ENCODE measurements around the gene FAM9A.

FAM9A gene

DNA sequence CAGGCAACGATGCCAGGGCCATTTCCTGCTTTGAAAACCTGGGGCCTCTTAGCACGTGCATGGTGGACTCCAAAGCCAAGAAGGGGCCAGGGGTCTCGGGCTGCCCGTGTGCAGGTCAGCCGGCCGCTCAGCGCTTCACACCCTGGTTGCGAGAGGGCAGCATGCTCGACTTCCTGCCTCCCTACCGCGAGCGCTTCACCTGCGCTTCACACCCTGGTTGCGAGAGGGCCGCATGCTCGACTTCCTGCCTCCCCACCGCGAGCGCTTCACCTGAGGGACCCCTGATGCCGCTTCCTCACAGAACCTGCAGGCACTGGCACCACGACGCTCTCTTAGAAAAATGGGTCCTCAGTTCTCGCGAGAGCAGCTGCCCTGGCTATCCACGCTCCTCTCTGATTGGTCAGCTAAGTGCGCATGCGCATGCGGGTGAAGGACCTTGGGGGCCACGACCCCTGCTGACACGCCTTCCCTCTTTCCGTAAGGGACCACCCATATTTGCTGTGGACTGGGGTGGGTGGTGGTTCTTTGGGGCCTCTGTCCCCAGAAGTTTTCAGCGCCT is at the start of gene FAM9A:
Gene FAM9A, minus strand, starts transcription at position 343 of the 559 bp plus-strand sequence. CDS start 1,212 bp downstream, outside the sequence.
- DNase-seq (ENCODE audit: low read depth in 2 of 2, low spot score in 1 of 2), result no peak

DNA sequence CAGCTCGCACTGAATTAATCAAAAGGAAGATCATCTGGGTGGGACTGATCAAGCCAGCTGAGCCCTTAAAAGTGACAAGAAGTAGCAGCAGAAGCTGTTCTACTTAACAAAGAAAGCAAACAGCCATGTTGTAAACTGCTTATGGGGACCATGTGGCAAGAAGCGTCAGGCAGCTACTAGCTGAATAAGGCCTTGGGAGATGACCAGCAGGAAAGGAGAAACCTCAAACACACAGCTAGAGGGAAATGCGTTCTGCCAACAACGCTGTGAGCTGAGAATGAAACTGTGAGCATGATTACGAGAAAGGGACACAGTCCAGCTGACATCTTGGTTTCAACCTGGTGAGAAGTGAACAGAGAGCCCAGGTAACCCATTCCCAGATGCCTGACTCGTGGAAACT is 49.3 kb upstream of the FAM9A start:
- DNase-seq (ENCODE audit: low read depth in 2 of 2, low spot score in 1 of 2), result no peak

DNA sequence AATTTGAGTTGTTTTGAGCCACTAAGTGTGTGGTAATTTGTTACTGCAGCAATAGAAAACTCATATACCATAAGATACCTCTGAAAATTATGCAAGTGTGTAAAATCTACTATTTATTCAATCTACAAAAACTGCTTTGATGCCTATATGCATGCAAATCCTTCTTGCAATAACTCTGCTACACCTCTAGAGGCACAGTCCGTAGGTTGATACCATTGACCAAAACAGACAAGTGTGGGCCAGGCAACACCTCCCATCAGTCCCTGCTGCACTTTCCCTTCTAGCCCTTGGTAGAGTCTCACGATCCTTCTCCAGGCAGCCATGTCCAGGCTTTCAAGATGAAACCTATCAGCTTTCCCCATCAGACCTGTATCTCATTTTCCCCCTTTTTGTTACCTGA is 48.8 kb upstream of the FAM9A start:
- no peak for DNase-seq (ENCODE audit: low read depth in 2 of 2, low spot score in 1 of 2)

DNA sequence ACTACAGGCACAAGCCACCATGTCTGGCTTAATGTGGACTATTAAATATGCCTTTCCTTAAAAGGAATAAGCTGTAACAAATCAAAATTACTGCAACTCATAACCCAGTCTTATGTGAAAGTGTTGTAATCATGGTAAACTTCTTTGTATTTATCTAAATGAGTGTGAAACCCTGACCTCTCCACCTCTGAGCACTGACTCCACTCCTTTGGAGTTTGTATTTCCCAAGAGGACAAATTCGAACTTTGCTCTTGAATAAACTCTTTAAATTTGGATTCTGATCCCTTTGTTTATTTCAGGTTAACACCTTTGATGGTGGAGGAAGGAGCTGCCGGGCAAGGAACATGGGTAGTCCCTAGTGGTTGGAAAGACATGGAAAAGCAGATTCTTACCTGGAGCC is 48.3 kb upstream of the FAM9A start:
- no peak for DNase-seq (ENCODE audit: low read depth in 2 of 2, low spot score in 1 of 2)

DNA sequence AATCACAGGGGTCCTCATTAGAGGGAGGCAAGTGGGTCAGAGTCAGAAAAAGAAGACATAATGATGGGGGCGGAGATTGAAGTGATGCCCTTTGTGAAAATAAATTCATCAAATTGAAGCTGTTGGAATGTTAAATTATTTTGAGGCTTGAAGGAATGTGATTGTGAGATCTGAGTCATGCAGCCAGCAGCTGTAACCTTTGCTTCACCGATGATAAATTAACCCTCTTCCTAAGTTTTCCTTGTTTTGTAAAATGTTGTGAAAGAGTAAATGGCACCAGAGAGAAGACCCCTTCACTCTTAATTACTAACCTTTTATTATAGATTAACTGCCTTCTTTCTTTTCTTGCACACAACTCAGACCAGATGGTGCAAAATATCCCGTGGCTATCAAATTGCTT is 47.7 kb upstream of the FAM9A start:
- DNase-seq (ENCODE audit: low read depth in 2 of 2, low spot score in 1 of 2), result no peak

DNA sequence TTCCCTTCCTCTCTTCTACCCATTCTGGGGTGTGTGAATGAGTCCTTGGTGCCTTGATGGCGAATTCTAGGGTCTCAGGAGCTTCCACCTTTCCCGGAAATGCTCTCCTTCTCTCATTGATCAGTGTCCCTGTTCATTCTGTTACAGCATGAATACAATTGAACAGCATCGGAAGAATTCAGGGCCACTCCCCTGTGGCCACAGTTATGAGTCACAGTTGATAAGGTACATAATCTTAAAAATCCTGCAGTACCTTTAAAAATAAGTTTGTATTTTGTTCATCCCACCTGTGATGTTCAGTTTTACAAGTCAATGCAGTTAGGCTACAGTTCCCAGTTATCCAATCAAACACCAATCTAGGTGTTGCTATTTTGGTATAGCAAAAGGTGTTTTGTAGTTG is 47.3 kb upstream of the FAM9A start:
- DNase-seq (ENCODE audit: low read depth in 2 of 2, low spot score in 1 of 2), result no peak

DNA sequence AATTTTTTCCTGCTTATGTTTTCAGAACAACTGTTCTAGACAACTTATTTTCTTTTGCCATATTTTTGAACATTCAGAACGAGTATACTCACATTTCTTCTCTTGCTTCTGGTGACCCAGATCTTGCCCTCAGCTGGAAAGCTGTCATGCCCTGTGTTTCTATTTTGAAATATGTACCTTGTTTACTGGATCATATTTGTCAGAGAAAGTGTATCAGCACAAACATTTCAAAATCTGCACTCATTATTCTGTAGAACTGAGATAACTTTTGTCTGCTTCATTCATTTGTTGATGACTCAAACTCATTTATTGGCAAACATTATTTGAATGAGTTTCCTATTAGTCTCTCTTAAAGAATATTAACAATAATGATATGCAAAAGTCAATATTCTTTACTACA is 46.2 kb upstream of the FAM9A start:
- DNase-seq (ENCODE audit: low read depth in 2 of 2, low spot score in 1 of 2), result no peak

DNA sequence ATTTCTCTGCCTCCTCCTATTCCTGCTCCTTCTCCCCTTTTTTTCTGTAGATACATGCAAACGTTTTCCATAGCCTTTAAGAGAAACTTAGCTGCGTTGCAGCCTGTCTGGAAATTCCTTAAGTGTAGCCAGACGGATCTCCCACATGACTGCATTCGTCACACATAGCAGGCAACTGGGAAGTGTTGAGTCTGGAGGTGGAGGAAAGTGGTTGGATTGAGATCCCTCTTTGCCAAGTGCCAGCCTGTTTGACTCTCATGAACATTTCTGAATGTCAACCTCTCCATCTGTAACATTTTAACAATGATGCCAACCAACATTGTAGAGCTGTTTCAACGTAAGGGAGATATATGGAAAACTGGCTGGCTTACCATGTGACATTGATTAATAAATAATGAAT is 45.1 kb upstream of the FAM9A start:
- DNase-seq (ENCODE audit: low read depth in 2 of 2, low spot score in 1 of 2), result no peak

DNA sequence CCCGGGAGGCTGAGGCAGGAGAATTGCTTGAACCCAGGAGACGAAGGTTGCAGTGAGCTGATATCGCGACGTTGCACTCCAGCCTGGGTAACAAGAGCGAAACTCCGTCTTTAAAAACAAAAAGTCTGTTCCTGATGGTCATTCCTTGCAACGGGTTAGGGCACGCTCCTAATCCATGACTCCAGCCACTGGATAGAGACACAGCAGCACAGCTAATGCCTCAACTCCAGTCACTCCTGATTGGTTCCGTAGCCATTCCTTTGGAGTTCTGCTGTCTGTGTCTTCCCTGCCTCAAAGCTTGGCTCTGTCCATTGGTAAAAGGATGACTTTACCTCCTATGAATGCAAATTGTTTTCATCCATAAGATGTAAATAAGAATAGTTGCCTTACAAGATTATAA is 44.3 kb upstream of the FAM9A start:
- no peak for DNase-seq (ENCODE audit: low read depth in 2 of 2, low spot score in 1 of 2)

DNA sequence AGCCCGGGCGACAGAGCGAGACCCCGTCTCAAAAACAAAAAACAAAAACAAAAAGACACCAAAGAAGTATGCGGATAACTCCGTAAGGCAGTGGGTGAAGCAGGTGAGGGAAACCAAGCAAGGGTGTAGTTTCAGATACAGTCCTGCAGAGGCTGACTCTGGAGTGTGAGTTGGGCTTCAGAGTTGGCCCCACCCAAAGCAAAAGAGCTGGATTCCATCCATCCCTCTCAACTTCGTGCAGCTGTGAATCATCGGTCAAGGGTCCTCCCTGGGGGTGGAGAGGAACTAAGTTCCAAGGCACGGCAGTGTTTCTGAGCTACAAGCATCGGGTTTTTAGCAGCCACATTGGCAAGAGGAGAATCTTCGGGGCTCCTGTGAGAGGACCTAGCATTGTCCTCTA is 43.9 kb upstream of the FAM9A start:
- no peak for DNase-seq (ENCODE audit: low read depth in 2 of 2, low spot score in 1 of 2)

DNA sequence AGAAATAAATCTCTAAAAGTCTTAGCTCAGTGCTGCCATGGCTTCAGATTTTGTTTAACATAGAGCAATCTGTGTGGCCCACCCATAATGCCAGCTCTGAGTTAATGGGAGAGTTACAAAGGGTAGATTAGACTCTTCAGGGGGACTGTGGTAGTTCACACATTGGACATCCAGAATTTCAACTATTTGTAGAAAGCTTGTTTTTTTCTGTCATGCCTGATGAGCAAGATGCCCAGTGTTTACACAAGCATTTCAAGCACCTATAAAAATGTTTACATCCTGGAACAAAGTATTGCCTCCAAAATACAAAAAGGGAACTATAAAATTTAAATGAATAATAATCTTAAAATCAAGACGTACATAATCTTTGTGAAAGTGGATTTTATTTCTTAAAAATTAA is 43.0 kb upstream of the FAM9A start:
- DNase-seq (ENCODE audit: low read depth in 2 of 2, low spot score in 1 of 2), result no peak

DNA sequence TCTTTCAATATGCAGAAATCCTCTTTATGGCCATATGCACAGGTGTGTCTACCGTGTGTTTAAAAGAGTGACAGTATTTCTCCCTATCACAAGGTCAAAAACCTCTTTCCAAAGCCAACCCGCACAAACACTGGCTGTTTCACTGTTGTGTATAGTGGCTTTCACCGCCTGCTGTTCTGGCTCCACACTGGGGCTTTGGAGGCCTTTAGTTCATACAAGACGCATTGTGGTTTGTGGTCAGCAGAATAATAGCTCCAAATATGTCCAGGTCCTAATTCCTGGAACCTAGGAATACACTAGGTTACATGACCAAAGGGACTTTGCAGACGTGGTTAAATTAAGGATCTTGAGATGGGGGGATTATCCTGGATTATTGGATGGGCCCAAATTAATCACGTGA is 40.7 kb upstream of the FAM9A start:
- no peak for DNase-seq (ENCODE audit: low read depth in 2 of 2, low spot score in 1 of 2)

DNA sequence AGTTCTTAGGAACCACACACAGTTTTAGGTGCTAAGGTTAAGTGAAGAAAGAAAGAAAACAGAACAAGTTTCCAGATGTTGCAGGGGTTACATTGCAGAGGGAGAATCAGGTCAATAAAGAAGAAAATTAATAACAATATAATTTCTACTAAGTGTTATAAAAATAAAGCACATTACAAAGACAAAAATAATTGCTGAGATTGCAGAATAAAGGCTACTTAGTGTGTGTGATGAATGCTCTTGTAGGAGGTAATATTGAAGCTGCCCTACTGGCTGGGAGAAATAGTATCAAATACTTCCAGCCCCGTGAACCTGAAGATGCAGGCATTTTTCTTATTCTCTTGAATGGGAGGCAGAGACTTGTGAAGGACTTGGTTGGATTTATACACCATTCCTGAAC is 33.2 kb upstream of the FAM9A start:
- no peak for DNase-seq (ENCODE audit: low read depth in 2 of 2, low spot score in 1 of 2)

DNA sequence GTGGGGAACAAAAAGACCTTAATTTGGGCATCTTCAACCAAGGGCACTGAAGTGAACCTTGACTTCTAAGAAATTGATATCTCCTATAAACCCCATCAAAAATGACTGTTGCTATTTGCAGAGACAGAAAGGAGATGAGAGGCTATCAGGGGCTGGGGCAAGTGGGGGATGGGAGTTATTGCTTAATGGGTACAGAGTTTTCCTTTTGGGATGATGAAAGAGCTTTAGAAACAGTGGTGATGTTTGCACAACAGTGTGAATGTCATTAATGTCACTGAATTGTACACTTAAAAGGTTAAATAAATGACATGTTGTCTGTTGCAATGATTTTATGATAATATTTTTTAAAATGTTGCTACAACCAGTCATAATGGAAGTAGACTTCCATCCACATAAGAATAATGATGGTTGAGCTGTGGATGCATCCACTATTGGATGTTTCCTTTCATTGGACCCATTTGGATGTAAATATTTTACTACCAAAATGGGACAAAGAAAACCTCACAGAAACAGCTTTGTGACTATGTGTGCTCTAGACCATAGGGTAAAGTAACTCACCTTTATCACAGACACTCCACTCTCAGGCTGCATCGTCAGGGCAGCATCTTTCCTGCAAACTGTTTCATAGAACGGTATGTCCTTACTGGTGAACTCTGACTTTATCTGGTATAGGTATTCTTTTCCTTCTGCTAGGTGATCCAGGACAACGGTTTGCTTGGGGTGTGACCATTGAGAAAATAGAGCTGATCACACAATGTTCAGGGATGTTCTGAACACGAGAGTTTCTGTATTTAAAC is 31.6 kb upstream of the FAM9A start:
- DNase-seq (ENCODE audit: low read depth in 2 of 2, low spot score in 1 of 2), result no peak

DNA sequence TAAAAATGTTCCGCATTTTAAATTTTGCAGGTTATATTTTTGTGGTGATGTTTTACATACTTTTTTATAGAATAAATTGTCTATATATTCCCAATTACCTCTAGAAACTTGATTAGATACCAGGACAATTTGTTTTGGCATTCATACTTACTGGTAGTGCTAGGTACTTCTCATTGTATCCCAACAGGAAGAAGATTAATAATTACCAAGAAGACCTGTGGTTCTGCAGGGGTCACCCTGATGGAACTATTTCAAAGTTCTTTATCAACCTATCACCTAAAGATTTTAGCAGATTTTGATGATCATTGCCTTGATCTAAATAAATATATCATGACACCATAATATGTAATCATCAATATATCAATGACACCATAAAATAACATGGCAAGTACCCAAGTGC is 22.5 kb upstream of the FAM9A start:
- DNase-seq (ENCODE audit: low read depth in 2 of 2, low spot score in 1 of 2), result no peak

DNA sequence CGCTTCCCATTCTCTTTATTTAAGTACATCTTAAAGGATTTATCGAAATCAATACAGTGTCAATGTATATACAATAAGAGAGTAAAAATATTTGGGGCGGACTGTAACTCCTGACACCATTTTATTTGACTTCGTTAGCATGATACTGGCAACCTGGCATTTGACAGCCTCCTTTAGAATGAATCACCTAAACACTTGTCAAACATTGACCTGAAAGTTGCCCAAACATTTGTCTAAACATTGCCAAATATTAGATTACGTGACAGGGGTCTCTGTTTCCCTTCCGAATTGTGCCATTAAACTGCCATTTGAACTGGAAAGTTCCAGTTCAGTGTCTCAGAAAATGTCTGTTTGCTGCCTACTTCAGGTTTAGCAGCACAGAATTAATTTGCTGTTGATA is 20.8 kb upstream of the FAM9A start:
- no peak for DNase-seq (ENCODE audit: low read depth in 2 of 2, low spot score in 1 of 2)

DNA sequence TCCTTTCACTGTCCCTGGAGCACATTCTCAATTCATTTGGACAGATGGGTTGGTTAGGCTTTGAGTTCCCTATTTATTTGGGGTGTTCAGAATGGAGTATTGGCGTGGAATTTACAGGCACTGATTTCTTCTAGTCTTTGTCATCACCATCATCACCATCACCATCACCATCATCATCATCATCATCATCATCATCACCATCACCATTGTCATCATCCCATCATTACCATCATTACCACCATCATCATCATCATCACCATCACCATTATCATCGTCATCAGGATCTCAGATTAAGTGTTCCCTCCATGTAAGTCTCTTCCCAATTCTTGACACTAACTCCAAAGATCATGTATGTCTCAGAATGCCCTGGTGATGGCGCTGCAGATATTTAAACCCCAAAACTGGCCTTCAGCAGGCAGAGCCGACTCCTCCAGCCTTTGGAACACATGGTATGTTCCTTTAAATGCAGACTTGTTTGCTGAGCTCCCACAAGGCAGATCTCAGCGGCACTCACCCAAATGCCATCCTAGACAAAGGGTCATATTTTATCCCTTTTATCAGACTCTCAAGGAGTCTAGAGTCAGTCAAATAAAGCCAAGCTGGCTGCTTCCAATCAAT is 19.8 kb upstream of the FAM9A start:
- DNase-seq (ENCODE audit: low read depth in 2 of 2, low spot score in 1 of 2), result no peak

DNA sequence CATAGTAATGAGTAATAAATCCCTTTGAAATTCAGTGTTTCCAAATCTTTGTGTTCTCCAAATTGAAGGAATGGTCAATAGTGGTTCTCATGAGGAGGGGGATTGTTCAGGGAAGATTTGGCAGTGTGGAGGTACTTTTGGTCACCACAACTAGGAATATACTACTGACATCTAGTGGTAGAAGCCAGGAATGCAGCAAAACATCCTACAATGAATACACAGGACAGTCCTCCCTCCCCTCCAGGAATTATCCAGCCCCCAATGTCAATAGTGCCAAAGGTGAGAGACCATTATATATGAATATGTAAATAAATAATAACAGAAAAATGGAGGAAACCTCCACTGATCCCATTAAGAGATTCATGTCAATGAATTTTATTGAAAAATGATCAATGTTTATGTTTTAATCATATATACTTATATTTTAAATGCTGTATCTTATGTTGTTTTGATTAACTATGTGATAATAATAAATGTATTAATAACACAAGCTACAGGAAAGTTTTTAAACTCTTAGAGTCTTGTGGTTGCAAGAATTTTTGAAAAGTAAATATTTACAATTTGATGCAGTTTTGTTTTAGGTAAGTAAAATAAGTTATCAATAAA is 14.4 kb upstream of the FAM9A start:
- no peak for DNase-seq (ENCODE audit: low read depth in 2 of 2, low spot score in 1 of 2)

DNA sequence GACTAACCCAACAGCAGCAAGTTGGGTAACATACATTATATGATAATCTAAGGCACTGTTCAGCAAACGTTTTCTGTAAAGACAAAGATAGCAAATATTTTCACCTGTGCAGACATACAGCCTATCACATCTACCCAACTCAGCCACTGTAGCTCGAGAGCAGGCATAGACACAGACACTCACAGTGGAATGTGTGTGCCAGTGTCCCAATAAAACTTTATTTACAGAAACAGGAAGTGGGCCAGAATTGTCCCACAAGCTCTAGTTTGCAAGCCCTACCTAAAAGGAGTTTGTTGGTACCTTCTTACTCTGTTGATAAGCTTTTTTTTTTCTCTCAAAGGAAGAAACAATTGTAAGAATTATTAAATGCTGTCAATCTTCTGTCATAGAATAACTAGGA is 11.9 kb upstream of the FAM9A start:
- DNase-seq (ENCODE audit: low read depth in 2 of 2, low spot score in 1 of 2), result no peak

DNA sequence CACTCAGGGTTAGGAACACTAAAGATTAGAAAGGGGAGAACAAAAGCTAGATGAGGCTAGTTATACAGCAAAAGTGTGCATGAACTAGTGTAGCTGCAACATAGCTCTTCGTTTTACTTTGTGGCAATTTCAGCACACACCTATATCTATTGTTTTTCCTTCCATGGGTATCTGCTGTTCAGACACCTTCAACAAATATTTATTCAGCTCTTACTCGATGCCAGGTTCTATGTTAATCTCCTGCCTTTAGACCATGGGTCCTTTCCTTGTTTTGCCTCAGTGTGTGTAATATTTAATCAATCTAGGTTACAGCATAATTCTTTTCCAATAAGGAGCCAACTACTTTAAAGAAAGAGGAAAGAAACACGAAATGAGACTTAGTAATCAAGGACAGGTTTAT is 10.4 kb upstream of the FAM9A start:
- DNase-seq (ENCODE audit: low read depth in 2 of 2, low spot score in 1 of 2), result no peak

DNA sequence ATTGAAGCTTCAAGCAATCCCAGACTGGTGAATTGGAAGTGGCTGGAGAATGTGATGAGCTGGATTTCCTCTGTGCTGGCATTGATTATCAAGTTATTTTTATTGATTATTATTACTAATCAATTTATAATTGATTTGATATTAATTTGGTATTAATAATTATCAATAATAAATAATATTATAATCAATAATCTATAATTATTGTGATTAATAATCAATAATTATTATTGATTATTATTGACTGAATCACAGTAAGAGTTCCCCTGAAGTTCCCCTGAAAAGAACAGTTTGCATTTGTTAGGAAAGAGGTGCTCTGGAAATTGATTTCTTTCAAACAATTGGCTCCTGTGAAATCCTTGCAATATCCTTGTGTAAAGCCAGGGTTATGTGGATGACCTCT is 7.5 kb upstream of the FAM9A start:
- no peak for DNase-seq (ENCODE audit: low read depth in 2 of 2, low spot score in 1 of 2)

DNA sequence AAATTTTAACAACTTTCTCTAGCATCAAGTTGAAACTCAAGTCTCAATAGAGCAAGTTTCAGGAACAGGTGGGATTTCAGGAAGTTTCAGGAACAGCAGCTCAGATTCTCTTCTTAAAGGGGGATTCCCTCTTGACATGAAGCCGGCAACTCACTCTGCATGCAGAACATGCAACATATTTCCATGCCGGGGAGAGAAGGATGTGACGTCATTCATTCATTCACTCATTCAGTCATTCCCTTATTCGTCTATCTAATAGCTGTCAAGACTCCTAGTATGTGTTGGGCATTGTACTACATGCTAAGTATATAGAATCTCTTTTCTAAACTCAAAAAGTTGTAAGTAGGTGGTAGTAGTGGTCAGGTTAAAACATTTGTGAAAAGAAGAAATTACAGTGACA is 4.8 kb upstream of the FAM9A start:
- DNase-seq (ENCODE audit: low read depth in 2 of 2, low spot score in 1 of 2), result no peak
